HCT116 (cell line): ENCODE data around the gene SLC7A9. TPM values are rescaled to one million over a fixed set of nuclear protein-coding genes. Genes with fewer than 3 reads are reported as not detected.

Experiments used
- ATAC-seq: fragments of 200-7000 bp; cut with Tn5 transposase; 2 replicates; pipeline ENCODE4 v1.9.1; 2020; ENCODE audit warnings: mild to moderate bottlenecking, moderate library complexity
- BruUV-seq: library from RNA; stranded (reverse); fragments of 400-500 nt; replicated peaks from 2 replicates; lab custom pipeline; 2021; lab: Mats Ljungman, UMichigan
- CTCF ChIA-PET: fragments of 300-600 bp; sonication (Branson Sonifier 250); formaldehyde crosslinking; loops from one replicate; lab custom pipeline; 2021; ENCODE audit warnings: antibody characterized with exemption; lab: Charles Lee
- POLR2A ChIA-PET: fragments of 300-600, 350-600 bp; sonication (Branson Sonifier 250); formaldehyde crosslinking; loops from one replicate; lab custom pipeline; 2021; ENCODE audit warnings: antibody characterized with exemption; lab: Charles Lee
- RAD21 ChIA-PET, 2 experiments: fragments of 300-600 bp; sonication (Branson Sonifier 250); formaldehyde crosslinking; loops; one replicate each; lab custom pipeline; 2023; ENCODE audit warnings: low total read pairs in 2 of 2; ENCODE audit not compliant: uncharacterized antibody in 2 of 2, unreplicated experiment in 2 of 2, low non-redundant PET in 1 of 2; lab: Charles Lee
- DNase-seq: peaks from one replicate; pipeline ENCODE4 v3.0.0-alpha.2; 2010; ENCODE audit warnings: low read depth, low spot score
- H2AFZ ChIP-seq: fragments of 200-600 bp; shearing (Covaris generic), sonication (generic); 2 replicates; pipeline ENCODE4 v1.6.1; 2017; ENCODE audit warnings: low read depth, mixed run types, mixed read lengths, antibody characterized with exemption, low read length; ENCODE audit not compliant: poor library complexity, severe bottlenecking
- H3K27ac ChIP-seq: 2 replicates; pipeline ENCODE4 v1.5.1; 2012; ENCODE audit warnings: low read depth, low read length
- H3K27me3 ChIP-seq: fragments of 200-600 bp; sonication (generic); 2 replicates; pipeline ENCODE4 v1.6.1; 2016; ENCODE audit warnings: mixed run types, low read length, mixed read lengths; ENCODE audit not compliant: insufficient read depth
- H3K36me3 ChIP-seq, 2 experiments: fragments of 200-500 bp in 1 of 2; fragments of 200-600 bp in 1 of 2; sonication (Bioruptor generic) in 1 of 2; sonication (generic) in 1 of 2; 2 replicates each; pipeline versions ENCODE4 v1.5.1 to v1.6.1; 2014 to 2016; ENCODE audit warnings: low read length in 2 of 2, inconsistent platforms in 1 of 2, mixed read lengths in 1 of 2, mixed run types in 1 of 2; ENCODE audit not compliant: insufficient read depth in 2 of 2, control insufficient read depth in 1 of 2
- H3K4me1 ChIP-seq, 2 experiments: fragments of 200-600 bp in 1 of 2; sonication (generic) in 1 of 2; 2 replicates each; pipeline versions ENCODE4 v1.5.1 to v1.6.1; 2012 to 2017; ENCODE audit warnings: low read length in 2 of 2, inconsistent platforms in 1 of 2, mild to moderate bottlenecking in 1 of 2, mixed read lengths in 1 of 2, mixed run types in 1 of 2, moderate library complexity in 1 of 2; ENCODE audit not compliant: insufficient read depth in 2 of 2, control insufficient read depth in 1 of 2
- H3K4me2 ChIP-seq: fragments of 200-600 bp; sonication (generic); 2 replicates; pipeline ENCODE4 v1.6.1; 2017; ENCODE audit warnings: mixed run types, low read length, mixed read lengths
- H3K4me3 ChIP-seq, 2 experiments: fragments of 200-600 bp in 1 of 2; sonication (generic) in 1 of 2; replicated peaks in 1 of 2; 2 replicates each; pipeline ENCODE4 v1.5.1; 2011 to 2016; ENCODE audit warnings: low read length in 2 of 2, control low read depth in 1 of 2, low read depth in 1 of 2, mild to moderate bottlenecking in 1 of 2, mixed read lengths in 1 of 2, mixed run types in 1 of 2
- H3K79me2 ChIP-seq: fragments of 200-600 bp; sonication (generic); 2 replicates; pipeline ENCODE4 v1.6.1; 2017; ENCODE audit warnings: mild to moderate bottlenecking, mixed run types, low read length, moderate library complexity, mixed read lengths; ENCODE audit not compliant: insufficient read depth
- H3K9ac ChIP-seq: fragments of 200-600 bp; sonication (generic); 2 replicates; pipeline ENCODE4 v1.6.1; 2016; ENCODE audit warnings: low read length, mixed read lengths
- H3K9me2 ChIP-seq: fragments of 200-600 bp; sonication (generic), shearing (Covaris generic); 2 replicates; pipeline ENCODE4 v1.6.1; 2017; ENCODE audit warnings: mixed run types, mild to moderate bottlenecking, moderate library complexity; ENCODE audit not compliant: insufficient read depth
- H3K9me3 ChIP-seq, 2 experiments: fragments of 200-500 bp in 1 of 2; fragments of 200-600 bp in 1 of 2; sonication (Bioruptor generic) in 1 of 2; sonication (generic) in 1 of 2; 2 replicates each; pipeline ENCODE4 v1.6.1; 2014 to 2017; ENCODE audit warnings: low read length in 2 of 2, mixed read lengths in 2 of 2, inconsistent platforms in 1 of 2, low read depth in 1 of 2, mild to moderate bottlenecking in 1 of 2, mixed run types in 1 of 2, moderate library complexity in 1 of 2; ENCODE audit not compliant: control insufficient read depth in 1 of 2, insufficient read depth in 1 of 2
- H4K20me1 ChIP-seq: fragments of 200-600 bp; sonication (generic), shearing (Covaris generic); 2 replicates; pipeline ENCODE4 v1.6.1; 2017; ENCODE audit warnings: mixed run types, mild to moderate bottlenecking, moderate library complexity; ENCODE audit not compliant: insufficient read depth
- ATF3 ChIP-seq: IDR thresholded peaks from 2 replicates; pipeline ENCODE4 v1.6.1; 2012
- CBX3 ChIP-seq: IDR thresholded peaks from 2 replicates; pipeline ENCODE4 v1.6.1; 2012; ENCODE audit warnings: low read depth
- CTCF ChIP-seq, 3 experiments: fragments of 200-600 bp in 1 of 3; sonication (generic) in 1 of 3; IDR thresholded peaks in 2 of 3; conservative IDR thresholded peaks in 1 of 3; 2 replicates each; pipeline ENCODE4 v1.5.1; 2012 to 2017; ENCODE audit warnings: low read depth in 2 of 3, low read length in 2 of 3, antibody characterized with exemption in 1 of 3, borderline replicate concordance in 1 of 3, control low read depth in 1 of 3, mild to moderate bottlenecking in 1 of 3, mixed read lengths in 1 of 3, mixed run types in 1 of 3, moderate library complexity in 1 of 3; ENCODE audit not compliant: insufficient read depth in 1 of 3
- EGR1 ChIP-seq: IDR thresholded peaks from 2 replicates; pipeline ENCODE4 v1.6.1; 2012; ENCODE audit warnings: low read depth
- EZH2 ChIP-seq: fragments of 200-600 bp; sonication (generic); IDR thresholded peaks from 2 replicates; pipeline ENCODE4 v1.6.1; 2017; ENCODE audit warnings: antibody characterized with exemption, mixed run types
- FOSL1 ChIP-seq: IDR thresholded peaks from 2 replicates; pipeline ENCODE4 v1.6.1; 2012; ENCODE audit warnings: low read depth
- POLR2AphosphoS5 ChIP-seq: IDR thresholded peaks from 2 replicates; pipeline ENCODE4 v1.6.1; 2011; ENCODE audit warnings: mild to moderate bottlenecking, low read depth, low read length, moderate library complexity
- RAD21 ChIP-seq: IDR thresholded peaks from 2 replicates; pipeline ENCODE4 v1.6.1; 2012; ENCODE audit warnings: low read depth, mild to moderate bottlenecking
- REST ChIP-seq: IDR thresholded peaks from 2 replicates; pipeline ENCODE4 v1.6.1; 2012; ENCODE audit warnings: low read depth
- SP1 ChIP-seq: IDR thresholded peaks from 2 replicates; pipeline ENCODE4 v1.6.1; 2012; ENCODE audit warnings: low read depth
- TCF7L2 ChIP-seq: IDR thresholded peaks from 2 replicates; pipeline ENCODE4 v1.7.0; 2011; ENCODE audit warnings: borderline replicate concordance, inconsistent platforms; ENCODE audit not compliant: insufficient read depth, insufficient read length; ENCODE audit errors: extremely low read depth
- YY1 ChIP-seq: IDR thresholded peaks from 2 replicates; pipeline ENCODE4 v1.6.1; 2011; ENCODE audit warnings: low read length, low read depth, moderate library complexity, mild to moderate bottlenecking; ENCODE audit not compliant: insufficient replicate concordance; ENCODE audit errors: extremely low read depth
- ZBTB33 ChIP-seq: IDR thresholded peaks from 2 replicates; pipeline ENCODE4 v1.6.1; 2011; ENCODE audit warnings: mild to moderate bottlenecking, low read length, moderate library complexity; ENCODE audit not compliant: insufficient replicate concordance; ENCODE audit errors: extremely low read depth
- ZFX ChIP-seq: fragments of 450-650 bp; IDR thresholded peaks from 2 replicates; pipeline ENCODE4 v1.6.1; 2017
- ZNF274 ChIP-seq: fragments of 200-500 bp; sonication (Bioruptor generic); IDR thresholded peaks from 2 replicates; pipeline ENCODE4 v1.6.1; 2014; ENCODE audit warnings: mild to moderate bottlenecking, low read depth, low read length, inconsistent platforms
- intact Hi-C: fragments of 100-400 bp; cut with micrococcal nuclease; formaldehyde crosslinking; loops from 2 replicates; pipeline ENCODE4 v1.10.0; 2022
- total RNA-seq: library from RNA; stranded (reverse); gene quantifications from one replicate; pipeline ENCODE4 v1.2.1, GENCODE V29; 2021; ENCODE audit not compliant: unreplicated experiment
- TF ChIP-seq, protein P1 (sequence below): IDR thresholded peaks from 2 replicates; pipeline ENCODE4 v1.6.1; 2012

The SLC7A9 gene
- total RNA-seq, 1 experiment from 2014 or later = 0.42 TPM

DNA sequence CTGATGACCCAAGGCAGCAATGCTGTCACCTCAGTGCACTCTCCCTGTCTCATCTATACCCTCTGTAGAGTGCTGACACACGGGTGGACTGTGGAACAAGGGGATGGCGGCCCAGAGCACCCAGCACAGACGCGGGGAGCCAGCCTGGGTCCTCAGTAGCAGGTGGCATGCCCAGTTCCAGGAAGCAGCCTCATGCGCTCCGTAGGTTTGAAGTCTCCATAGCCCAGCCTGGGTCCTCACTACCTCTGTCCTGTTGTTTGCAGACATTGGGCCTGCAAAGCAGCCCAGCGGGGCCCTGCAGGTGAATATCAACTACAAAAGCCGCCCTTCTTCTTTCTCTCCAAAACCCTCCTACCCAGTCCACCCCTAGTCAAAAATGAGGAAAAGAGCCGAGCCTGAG lies 5.0 kb upstream of the SLC7A9 start:
- no peak for DNase-seq
- H3K4me2 ChIP-seq = no peak overlapping the region
- H3K79me2 ChIP-seq = no peaks in the 10 kb centered on the region
- H3K27ac ChIP-seq = no peak overlapping the region
- H3K9me3 ChIP-seq = no peaks in the 10 kb centered on the region
- H3K9me2 ChIP-seq = no peaks in the 10 kb centered on the region
- no peaks in the 10 kb centered on the region for H4K20me1 ChIP-seq
- no peak overlapping the region for H3K4me3 ChIP-seq
- CTCF ChIA-PET = no interaction called here
- no peak overlapping the region for H3K9ac ChIP-seq
- H3K36me3 ChIP-seq = no peaks in the 10 kb centered on the region
- no peak overlapping the region for H2AFZ ChIP-seq
- RAD21 ChIA-PET = no interaction called here
- intact Hi-C loops = no loop called here
- no peaks in the 10 kb centered on the region for H3K27me3 ChIP-seq
- no peak for TF ChIP-seq ZBTB33
- no peak for TF ChIP-seq EZH2
- TF ChIP-seq FOSL1 = no peak
- TF ChIP-seq CBX3 = no peak
- TF ChIP-seq YY1 = no peak
- no peak for TF ChIP-seq POLR2AphosphoS5
- TF ChIP-seq ATF3 = no peak
- TF ChIP-seq CTCF (IDR thresholded peaks at IDR 0.05 in 2 of 3, conservative IDR thresholded peaks at IDR 0.05 in 1 of 3; ENCODE audit: borderline replicate concordance in 1 of 3, insufficient read depth in 1 of 3, low read depth in 2 of 3, low read length in 2 of 3) = no peak
- no peak for TF ChIP-seq ZNF274
- TF ChIP-seq TCF7L2 = no peak
- no peak for TF ChIP-seq SP1
- TF ChIP-seq EGR1 = no peak
- no peak for TF ChIP-seq RAD21
- TF ChIP-seq, protein P1, sequence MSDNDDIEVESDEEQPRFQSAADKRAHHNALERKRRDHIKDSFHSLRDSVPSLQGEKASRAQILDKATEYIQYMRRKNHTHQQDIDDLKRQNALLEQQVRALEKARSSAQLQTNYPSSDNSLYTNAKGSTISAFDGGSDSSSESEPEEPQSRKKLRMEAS = no peak
- no peak for TF ChIP-seq REST
- TF ChIP-seq ZFX = no peak
- BruUV-seq = no TSS peak
- no peak for ATAC-seq
- no peaks in the 10 kb centered on the region for H3K4me1 ChIP-seq
- POLR2A ChIA-PET = no interaction called here
